GM21717 (cell line): ENCODE results near the gene MERTK.
"Not testable (repeated sequence)": the region's sequence is repeated elsewhere in the genome, so short reads cannot be mapped to it uniquely, and the experiment has no call there.

ENCODE experiments used
- ATAC-seq: cut with Tn5 transposase; IDR thresholded peaks from one replicate; pipeline ENCODE4 v1.9.1; 2021; ENCODE audit warnings: mild to moderate bottlenecking, moderate library complexity; ENCODE audit not compliant: unreplicated experiment

The MERTK gene

GRCh38 chr2:111897924-111898702, at the start of gene MERTK:
TSS of gene MERTK (plus strand) at chr2:111898607. CDS start at chr2:111898736, 129 bp downstream.
- peak; percentile 68 for ATAC-seq

DNA sequence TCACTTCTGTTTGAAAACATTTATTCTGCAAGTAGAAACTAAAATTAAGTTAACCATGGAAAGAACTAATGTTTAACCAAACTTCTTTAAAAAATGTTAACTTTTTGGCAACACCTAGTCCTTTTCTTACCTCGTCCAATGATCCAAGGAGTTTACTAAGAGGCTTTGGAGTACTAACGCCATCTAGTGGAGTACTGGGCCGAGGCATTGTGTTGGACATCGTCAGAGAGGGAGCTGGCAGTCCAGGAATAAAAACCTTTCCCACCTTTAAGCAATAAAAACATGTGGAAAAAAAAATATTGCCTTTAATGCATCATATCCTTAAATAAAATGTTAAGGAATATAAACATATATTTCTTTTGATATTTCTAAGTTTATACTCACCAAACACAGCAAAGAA, 47.8 kb upstream of the MERTK start:
- not testable (repeated sequence) for ATAC-seq

- ATAC-seq = not testable (repeated sequence)
Measured at GRCh38 chr2:111852544-111852943, 45.9 kb upstream of the MERTK start.

DNA sequence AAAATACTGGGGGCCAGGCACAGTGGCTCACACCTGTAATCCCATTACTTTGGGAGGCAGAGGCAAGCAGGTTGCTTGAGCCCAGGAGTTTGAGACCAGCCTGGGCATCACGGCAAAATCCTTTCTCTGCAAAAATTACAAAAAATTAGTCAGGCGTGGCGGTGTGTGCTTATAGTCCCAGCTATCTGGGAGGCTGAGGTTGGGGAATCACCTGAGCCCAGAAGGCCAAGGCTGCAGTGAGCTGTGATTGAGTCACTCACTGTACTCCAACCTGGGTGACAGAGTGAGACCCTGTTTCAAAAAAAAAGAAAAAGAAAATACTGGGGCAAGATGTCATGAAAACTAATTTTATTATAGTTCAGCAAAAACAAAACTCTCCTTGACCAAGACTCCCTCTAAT, 38.4 kb upstream of the MERTK start:
- not testable (repeated sequence) for ATAC-seq

DNA sequence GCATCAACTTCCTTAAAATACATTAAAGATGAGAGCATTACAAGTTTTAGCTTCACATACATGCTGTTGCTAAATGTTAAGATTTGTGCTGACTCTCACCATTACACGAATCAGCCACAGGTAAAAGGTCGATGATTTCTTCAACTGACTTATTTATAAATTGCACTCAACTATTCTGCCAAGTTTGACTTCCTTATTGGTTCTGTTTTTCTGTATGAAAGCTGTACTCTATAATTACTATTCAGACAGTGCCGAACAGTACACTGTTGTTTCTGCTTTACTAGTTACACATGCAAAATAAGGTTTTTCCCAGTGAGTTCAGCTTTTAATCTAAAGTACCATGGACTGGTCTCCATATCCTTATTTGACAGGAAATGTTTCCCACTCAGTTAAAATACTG, 33.3 kb upstream of the MERTK start:
- ATAC-seq = not testable (repeated sequence)

DNA sequence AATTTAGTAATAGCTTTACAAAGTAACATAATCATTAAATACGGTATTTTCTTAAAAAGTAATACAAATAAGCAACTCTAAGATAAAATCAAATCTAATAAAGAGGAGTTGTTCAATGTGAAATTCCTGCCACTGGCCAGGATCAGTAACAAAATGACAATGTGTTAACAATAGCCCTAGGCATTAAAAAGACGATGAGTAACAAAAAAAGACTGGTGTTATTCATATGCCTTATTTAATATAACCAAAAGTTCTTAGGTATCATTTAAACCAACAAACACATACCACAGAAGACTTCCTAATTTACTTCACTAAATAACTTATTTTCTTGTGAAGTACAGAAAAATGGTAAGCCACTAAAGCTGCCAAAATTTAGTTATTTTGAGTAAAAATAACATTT, 25.6 kb upstream of the MERTK start:
- not testable (repeated sequence) for ATAC-seq

DNA sequence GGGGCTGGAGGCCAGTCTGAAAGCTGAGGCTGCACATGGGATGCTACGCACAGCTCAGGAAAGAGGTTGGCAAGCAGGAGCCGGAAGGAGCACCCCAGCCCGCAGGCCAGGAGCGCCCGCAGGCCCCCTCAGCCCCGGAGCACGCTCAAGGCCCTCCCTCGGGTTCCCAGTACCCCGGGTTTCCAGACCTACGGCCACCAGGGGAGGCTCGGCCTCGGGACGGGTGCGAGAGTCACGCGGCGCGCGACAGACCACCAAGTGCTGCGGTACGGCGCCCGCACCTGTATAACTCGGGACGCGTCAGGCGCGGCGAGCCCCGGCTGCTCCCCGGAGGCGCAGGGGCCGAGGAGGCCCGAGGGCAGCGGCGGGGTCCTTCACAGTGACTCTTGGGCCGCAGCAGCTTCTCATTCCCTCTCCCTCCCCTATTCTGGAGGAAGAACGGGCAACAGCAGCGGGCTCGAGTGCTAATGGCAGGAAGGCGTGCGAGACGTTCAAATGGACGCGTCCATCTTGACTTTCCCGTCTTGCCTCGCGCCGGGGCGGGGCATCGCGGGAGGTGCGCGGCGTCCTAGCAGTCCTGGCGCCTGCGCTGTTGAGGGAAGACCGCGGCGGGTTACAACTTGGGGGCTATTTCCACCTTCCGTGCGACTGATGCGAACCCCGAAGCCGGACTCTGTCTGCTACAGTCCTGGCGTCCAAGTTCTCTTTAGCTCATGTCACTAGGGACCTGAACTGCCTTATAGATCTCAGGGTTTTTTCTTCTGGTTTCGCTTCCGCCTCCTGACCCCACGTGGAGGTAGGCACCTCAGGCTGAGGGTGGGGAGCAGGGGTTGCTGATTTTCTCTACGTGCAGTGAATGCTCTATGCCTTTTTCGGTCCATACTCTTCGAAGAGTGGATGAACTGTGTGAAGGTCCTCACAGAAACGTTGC, 14.5 kb upstream of the MERTK start, which contains the start of gene ANAPC1:
ANAPC1 (minus strand) TSS at position 533 of the 931 bp plus-strand sequence. CDS start 3,368 bp downstream, outside the sequence.
- ATAC-seq = peak; percentile 75

- peak; percentile 8 for ATAC-seq
Measured at GRCh38 chr2:111884592-111884964, 13.8 kb upstream of the MERTK start.

DNA sequence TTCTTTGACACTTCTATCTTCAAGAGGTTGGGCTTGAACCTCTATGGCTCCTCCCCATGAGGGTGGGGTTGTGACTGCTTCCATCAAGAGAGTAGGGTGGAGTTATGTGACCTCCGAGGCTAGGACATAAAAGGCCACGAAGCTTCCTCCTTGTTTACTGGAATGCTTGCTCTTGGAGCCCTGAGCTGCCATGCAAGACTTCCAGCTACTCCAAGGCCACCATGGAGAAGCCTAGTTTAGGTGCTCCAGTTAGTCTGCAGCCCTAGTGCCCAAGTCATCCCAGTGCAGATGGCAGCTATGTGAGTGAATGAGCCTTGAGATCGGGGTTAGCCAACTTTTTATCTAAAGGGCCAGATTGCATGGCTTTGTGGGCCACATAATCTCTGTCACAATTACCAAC, 2.4 kb upstream of the MERTK start:
- ATAC-seq = no peak

- no peak for ATAC-seq
Measured at GRCh38 chr2:111896576-111896975, 1.8 kb upstream of the MERTK start.

- peak; percentile 27 for ATAC-seq
Measured at GRCh38 chr2:111897630-111897923, 830 bp upstream of the MERTK start.

GRCh38 chr2:111898703-111899514, 502 bp downstream of the MERTK start:
- no peak for ATAC-seq

GRCh38 chr2:111900859-111901258, 2.5 kb downstream of the MERTK start:
- no peak for ATAC-seq

- no peak for ATAC-seq
Measured at GRCh38 chr2:111903516-111903915, 5.1 kb downstream of the MERTK start.

- ATAC-seq = no peak
Measured at GRCh38 chr2:111903930-111904439, 5.6 kb downstream of the MERTK start.

- no peak for ATAC-seq
Measured at GRCh38 chr2:111904726-111905474, 6.5 kb downstream of the MERTK start.

- not testable (repeated sequence) for ATAC-seq
Measured at GRCh38 chr2:111905475-111905869, 7.1 kb downstream of the MERTK start.

DNA sequence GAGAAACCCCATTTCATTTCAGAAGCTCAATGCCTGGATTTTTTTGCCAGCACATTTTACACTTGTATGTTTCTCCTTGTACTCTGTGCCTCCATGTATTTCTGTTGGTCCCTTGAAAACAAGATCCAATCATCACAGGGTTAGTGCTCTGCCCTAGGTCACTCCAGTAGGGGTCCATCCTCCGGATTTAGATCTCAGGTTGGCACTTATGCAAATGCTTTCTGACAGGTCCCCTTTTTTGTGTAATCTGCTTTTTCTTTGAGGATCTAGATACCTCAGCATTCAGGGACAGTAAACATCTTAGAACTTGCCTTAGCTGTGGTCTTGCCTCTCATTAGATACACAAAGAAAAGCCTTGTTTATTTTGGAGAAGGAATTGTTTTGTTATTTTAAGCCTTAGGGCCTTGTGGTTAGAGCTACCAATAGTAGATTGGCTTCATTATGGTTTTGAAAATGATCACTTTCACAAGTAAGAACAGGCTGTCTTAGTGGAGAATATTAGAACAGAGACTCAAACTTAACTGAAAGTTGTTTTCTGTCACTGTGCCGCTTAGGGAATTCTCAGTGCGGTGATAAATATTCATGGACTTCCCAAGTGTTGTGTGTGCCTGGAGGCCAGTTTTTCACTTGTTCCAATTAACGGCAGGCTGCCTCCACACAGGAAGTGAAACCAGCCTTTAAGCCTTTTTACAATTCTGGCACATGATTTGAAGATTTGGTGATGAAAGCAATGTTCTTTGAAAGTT, 7.8 kb downstream of the MERTK start:
- ATAC-seq = no peak

- no peak for ATAC-seq
Measured at GRCh38 chr2:111908578-111908977, 10.2 kb downstream of the MERTK start.
